GM23338 (cell line): ENCODE data around the gene NSUN7. TPM values are rescaled to one million over a fixed set of nuclear protein-coding genes. Genes with fewer than 3 reads are reported as not detected.

Experiments used
- ATAC-seq: fragments of 200-7000 bp; cut with Tn5 transposase; 3 replicates; pipeline ENCODE4 v1.9.1; 2020
- DNase-seq: peaks from one replicate; pipeline ENCODE4 v3.0.0-alpha.2; 2015; ENCODE audit warnings: low spot score
- H2AFZ ChIP-seq: fragments of 200-600 bp; sonication (generic); 2 replicates; pipeline ENCODE4 v1.8.0; 2016; ENCODE audit warnings: antibody characterized with exemption, mild to moderate bottlenecking, moderate library complexity
- H3F3A ChIP-seq: fragments of 200-600 bp; sonication (generic); replicated peaks from 2 replicates; pipeline ENCODE4 v1.8.0; 2017; ENCODE audit warnings: antibody characterized with exemption, mixed run types, low read depth
- H3K27ac ChIP-seq: fragments of 200-600 bp; sonication (generic); 2 replicates; pipeline ENCODE4 v1.6.1; 2016; ENCODE audit warnings: low read depth
- H3K27me3 ChIP-seq: fragments of 200-600 bp; sonication (generic); 2 replicates; pipeline ENCODE4 v1.8.0; 2016; ENCODE audit warnings: mild to moderate bottlenecking, mixed run types, moderate library complexity; ENCODE audit not compliant: insufficient read depth
- H3K36me3 ChIP-seq: fragments of 200-600 bp; sonication (generic); 2 replicates; pipeline ENCODE4 v1.8.0; 2016; ENCODE audit warnings: mild to moderate bottlenecking; ENCODE audit not compliant: insufficient read depth
- H3K4me1 ChIP-seq: fragments of 200-600 bp; sonication (generic); 2 replicates; pipeline ENCODE4 v1.8.0; 2016; ENCODE audit warnings: mild to moderate bottlenecking, moderate library complexity; ENCODE audit not compliant: insufficient read depth
- H3K4me2 ChIP-seq: fragments of 200-600 bp; sonication (generic); 2 replicates; pipeline ENCODE4 v1.7.1; 2017; ENCODE audit warnings: mixed run types
- H3K4me3 ChIP-seq: fragments of 200-600 bp; sonication (generic); 2 replicates; pipeline ENCODE4 v1.6.1; 2016; ENCODE audit warnings: mixed run types
- H3K79me2 ChIP-seq: fragments of 200-600 bp; sonication (generic); replicated peaks from 2 replicates; pipeline ENCODE4 v1.8.0; 2017; ENCODE audit warnings: mild to moderate bottlenecking; ENCODE audit not compliant: insufficient read depth
- H3K9me2 ChIP-seq: fragments of 200-600 bp; sonication (generic); 2 replicates; pipeline ENCODE4 v1.8.0; 2017; ENCODE audit not compliant: insufficient read depth
- H4K20me1 ChIP-seq: fragments of 200-600 bp; sonication (generic); replicated peaks from 2 replicates; pipeline ENCODE4 v1.8.0; 2017; ENCODE audit warnings: mild to moderate bottlenecking; ENCODE audit not compliant: insufficient read depth
- H3K27ac Mint-ChIP-seq: 2 replicates; pipeline ENCODE4 v1.8.0; 2020; ENCODE audit warnings: inconsistent platforms, mild to moderate bottlenecking, moderate library complexity, mixed read lengths
- H3K27me3 Mint-ChIP-seq: 3 replicates; pipeline ENCODE4 v1.8.0; 2022; ENCODE audit warnings: low read depth, mild to moderate bottlenecking, moderate library complexity, mixed read lengths, inconsistent platforms; ENCODE audit not compliant: insufficient read depth, poor library complexity
- H3K36me3 Mint-ChIP-seq: 3 replicates; pipeline ENCODE4 v1.8.0; 2021; ENCODE audit warnings: low read depth, mild to moderate bottlenecking, inconsistent platforms, moderate library complexity, mixed read lengths
- H3K4me1 Mint-ChIP-seq: 3 replicates; pipeline ENCODE4 v1.8.0; 2020; ENCODE audit warnings: mild to moderate bottlenecking, inconsistent platforms, mixed read lengths
- H3K4me3 Mint-ChIP-seq: 3 replicates; pipeline ENCODE4 v1.8.0; 2021; ENCODE audit warnings: moderate library complexity, mild to moderate bottlenecking, inconsistent platforms, mixed read lengths
- H3K9me3 Mint-ChIP-seq: 3 replicates; pipeline ENCODE4 v1.8.0; 2020; ENCODE audit warnings: moderate library complexity, mild to moderate bottlenecking, inconsistent platforms, mixed read lengths
- CREB1 ChIP-seq: fragments of 250-450 bp; sonication (Bioruptor Pico); IDR thresholded peaks from 2 replicates; pipeline ENCODE4 v1.5.0; 2020; ENCODE audit warnings: low read depth, mild to moderate bottlenecking, moderate library complexity
- CTCF ChIP-seq, 2 experiments: fragments of 200-600 bp in 1 of 2; sonication (generic) in 1 of 2; conservative IDR thresholded peaks; 2 replicates each; pipeline versions ENCODE4 v1.5.1 to v1.6.1; 2016 to 2017; ENCODE audit warnings: antibody characterized with exemption in 2 of 2, low read depth in 2 of 2, mild to moderate bottlenecking in 2 of 2, moderate library complexity in 1 of 2
- ETS1 ChIP-seq: IDR thresholded peaks from 2 replicates; pipeline ENCODE4 v1.6.1; 2016; ENCODE audit warnings: antibody characterized with exemption
- EZH2 ChIP-seq: fragments of 200-600 bp; sonication (generic); IDR thresholded peaks from one replicate; pipeline ENCODE4 v1.8.0; 2017; ENCODE audit warnings: antibody characterized with exemption, mild to moderate bottlenecking, low read depth; ENCODE audit not compliant: unreplicated experiment
- EZH2phosphoT487 ChIP-seq: fragments of 200-600 bp; sonication (generic); IDR thresholded peaks from one replicate; pipeline ENCODE4 v1.8.1; 2018; ENCODE audit warnings: antibody characterized with exemption; ENCODE audit not compliant: unreplicated experiment
- JUNB ChIP-seq: IDR thresholded peaks from one replicate; pipeline ENCODE4 v1.6.1; 2016; ENCODE audit warnings: antibody characterized with exemption; ENCODE audit not compliant: unreplicated experiment
- NANOG ChIP-seq: IDR thresholded peaks from 2 replicates; pipeline ENCODE4 v1.6.1; 2016; ENCODE audit warnings: antibody characterized with exemption, borderline replicate concordance
- POLR2AphosphoS5 ChIP-seq: IDR thresholded peaks from 2 replicates; pipeline ENCODE4 v1.6.1; 2016; ENCODE audit warnings: antibody characterized with exemption, low read depth
- REST ChIP-seq: IDR thresholded peaks from one replicate; pipeline ENCODE4 v1.6.1; 2018; ENCODE audit warnings: antibody characterized with exemption; ENCODE audit not compliant: unreplicated experiment
- STAT1 ChIP-seq: IDR thresholded peaks from one replicate; pipeline ENCODE4 v1.6.1; 2016; ENCODE audit warnings: antibody characterized with exemption; ENCODE audit not compliant: unreplicated experiment
- ZNF114 ChIP-seq: fragments of 250-450 bp; sonication (Bioruptor Pico); IDR thresholded peaks from 2 replicates; pipeline ENCODE4 v1.5.0; 2020; ENCODE audit warnings: mild to moderate bottlenecking, moderate library complexity
- ZNF331 ChIP-seq: fragments of 250-450 bp; sonication (Bioruptor Pico); IDR thresholded peaks from 2 replicates; pipeline ENCODE4 v1.5.0; 2020; ENCODE audit warnings: low read depth, mild to moderate bottlenecking, moderate library complexity
- ZNF462 ChIP-seq: fragments of 250-450 bp; sonication (Bioruptor Pico); IDR thresholded peaks from 2 replicates; pipeline ENCODE4 v1.5.0; 2020; ENCODE audit warnings: mild to moderate bottlenecking, moderate library complexity
- polyA plus RNA-seq: library from polyadenylated mRNA; unstranded; fragments of >200 nt; fragmentation: Nextera tagmentation; extraction: Ambion mirVana; gene quantifications from 2 replicates; pipeline ENCODE4 v1.2.1, GENCODE V29; 2016
- total RNA-seq: library from RNA; depleted of rRNA; stranded (reverse); fragments of >200 nt; shearing (Covaris generic); gene quantifications from 2 replicates; pipeline ENCODE4 v1.2.3, GENCODE V29; 2014

NSUN7 gene
- total and polyA plus RNA-seq, 2 experiments from 2014 or later = 28.8 to 29.0 TPM

GRCh38 chr4:40850496-40850895, 100.7 kb downstream of the NSUN7 start:
- H3K27ac Mint-ChIP-seq = no peak overlapping the region; the same call in 1 of the 2 replicates
- H3K36me3 Mint-ChIP-seq = peaks cover 21% of the 10 kb centered on the region
- Histone ChIP-seq H3K4me2 (no peak overlapping the region), H3K9me2 (no peaks in the 10 kb centered on the region; the same call in 1 of the 2 replicates), H3K79me2 (peaks cover 94% of the 10 kb centered on the region), H3K4me1 (peaks cover 32% of the 10 kb centered on the region), H3K27ac (peak overlapping the region; percentile 72; the same call in 1 of the 2 replicates), H4K20me1 (peaks cover 6% of the 10 kb centered on the region), H3K36me3 (peaks cover 5% of the 10 kb centered on the region; the same call in 1 of the 2 replicates), H2AFZ (no peak overlapping the region), H3F3A (no peaks in the 10 kb centered on the region), H3K4me3 (no peak overlapping the region), H3K27me3 (no peaks in the 10 kb centered on the region)
- H3K9me3 Mint-ChIP-seq = no peaks in the 10 kb centered on the region
- ATAC-seq (no peak), DNase-seq (no peak)
- no peak overlapping the region for H3K4me3 Mint-ChIP-seq
- peaks cover 8% of the 10 kb centered on the region for H3K27me3 Mint-ChIP-seq
- peaks cover 48% of the 10 kb centered on the region for H3K4me1 Mint-ChIP-seq
- TF ChIP-seq POLR2AphosphoS5 (no peak), ZNF462 (no peak), STAT1 (no peak), EZH2 (no peak), ETS1 (no peak), ZNF331 (CRISPR knock-in tag) (no peak), ZNF114 (CRISPR knock-in tag) (no peak), EZH2phosphoT487 (no peak), CTCF (conservative IDR thresholded peaks at IDR 0.05; ENCODE audit: low read depth in 2 of 2) (no peak), REST (no peak), CREB1 (CRISPR knock-in tag) (no peak), JUNB (no peak), NANOG (no peak)
